ENCODE data around the gene PAX1.

The PAX1 gene

DNA sequence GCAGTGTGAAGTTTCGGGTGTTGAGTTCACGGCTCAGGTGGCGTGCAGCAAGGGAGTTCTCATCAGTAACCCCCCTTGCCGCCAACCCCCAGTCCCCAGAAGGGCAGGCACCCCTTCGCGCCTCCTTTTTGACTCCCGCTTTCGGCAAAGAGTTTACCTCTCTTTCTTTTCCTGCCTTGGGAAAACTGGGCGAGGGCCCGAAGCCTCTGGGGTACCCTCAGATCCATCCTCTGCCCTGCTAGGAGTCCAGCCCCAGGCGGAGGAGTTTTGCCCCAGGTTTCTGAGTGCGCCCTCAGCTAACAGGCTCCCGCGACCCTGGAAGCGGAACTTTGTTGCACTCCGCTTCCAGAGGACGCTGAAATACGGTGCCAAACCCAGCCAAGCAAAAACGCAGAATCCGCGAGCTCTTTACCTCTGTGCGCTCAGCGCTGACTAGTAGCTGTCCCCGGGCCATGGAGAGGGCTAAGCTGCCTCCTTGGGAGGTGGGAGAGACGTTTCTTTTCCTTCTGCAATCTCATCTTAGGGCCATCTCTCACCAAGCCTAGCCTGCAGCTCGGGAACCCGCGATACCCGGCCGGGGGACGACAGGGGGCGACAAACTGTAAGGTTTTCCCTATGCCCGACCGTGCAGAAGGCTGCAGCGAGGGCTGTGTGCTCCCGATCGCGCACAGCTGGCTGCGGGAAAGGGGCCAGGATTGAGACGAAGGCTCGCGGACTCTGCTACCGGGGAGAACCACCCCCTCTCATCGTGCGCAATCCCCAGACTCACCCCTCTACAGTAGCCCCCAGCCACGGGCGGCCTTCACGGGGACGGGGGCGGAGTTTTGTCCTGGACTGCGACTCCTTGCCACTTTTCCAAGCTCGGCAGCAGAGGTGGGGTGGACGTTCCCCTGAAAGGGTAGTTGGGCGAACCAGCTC, 2.7 kb upstream of the PAX1 start:
- peak overlapping the region; percentile 50 for H3K9ac ChIP-seq (ENCODE audit: insufficient read length, low read depth)
- H3K4me3 ChIP-seq (ENCODE audit: insufficient read length, low read depth), result peak overlapping the region; percentile 35
- DNase-seq (ENCODE audit: low read depth, low spot score), result peak; percentile 50
- TF ChIP-seq SUZ12 (IDR thresholded peaks at IDR 0.05; ENCODE audit: extremely low read depth, insufficient read depth, insufficient read length) (peak; percentile 35), ZNF274 (IDR thresholded peaks at IDR 0.05; ENCODE audit: low read depth, low read length) (no peak), YY1 (IDR thresholded peaks at IDR 0.05; ENCODE audit: insufficient read depth, insufficient read length) (no peak)
- H3K4me1 ChIP-seq (ENCODE audit: insufficient read depth, insufficient read length), result peaks cover 11% of the 10 kb centered on the region
- peaks cover 96% of the 10 kb centered on the region for H3K27me3 ChIP-seq (ENCODE audit: insufficient read depth, insufficient read length)
- H3K36me3 ChIP-seq (ENCODE audit: insufficient read depth, insufficient read length, low read length), result no peaks in the 10 kb centered on the region
- H3K9me3 ChIP-seq (ENCODE audit: insufficient read depth, low read length), result no peaks in the 10 kb centered on the region; the same call in 1 of the 2 replicates

DNA sequence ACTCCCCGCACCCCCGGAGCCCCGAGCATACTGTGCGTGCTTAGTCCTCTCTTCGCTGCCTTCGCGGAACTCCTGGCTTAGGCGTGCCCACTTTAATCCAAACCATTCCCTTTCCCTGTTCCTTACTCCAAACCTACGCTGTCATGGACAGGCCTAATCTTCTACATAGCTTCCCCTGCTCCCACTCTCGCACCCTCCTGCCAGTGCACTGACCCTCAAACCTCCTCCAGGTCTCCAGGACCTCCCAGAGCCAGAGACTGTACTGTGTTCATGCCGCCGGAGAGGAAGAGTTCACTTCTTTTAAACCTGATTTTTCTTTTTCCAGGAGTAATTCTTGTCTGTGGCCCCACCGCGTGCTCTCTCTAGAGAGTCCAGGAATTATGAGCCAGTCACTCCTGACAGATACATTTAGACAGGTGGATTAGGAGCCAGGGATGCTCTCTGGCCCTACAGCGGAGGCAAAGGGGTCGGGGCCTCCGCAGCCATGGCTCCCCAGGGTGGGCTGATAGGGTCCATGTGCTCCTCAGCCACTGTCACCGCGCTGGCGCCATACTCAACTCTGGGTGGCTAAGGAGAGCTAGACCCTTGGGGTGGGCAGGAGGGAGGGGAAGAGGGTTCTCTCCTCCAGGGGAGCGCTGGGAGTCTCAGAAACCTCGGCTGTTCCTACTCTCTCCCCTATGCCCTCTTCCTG, 1.6 kb upstream of the PAX1 start:
- H3K27me3 ChIP-seq (ENCODE audit: insufficient read depth, insufficient read length), result peaks cover 96% of the 10 kb centered on the region
- DNase-seq (ENCODE audit: low read depth, low spot score), result no peak
- peak overlapping the region; percentile 31 for H3K4me3 ChIP-seq (ENCODE audit: insufficient read length, low read depth)
- H3K9ac ChIP-seq (ENCODE audit: insufficient read length, low read depth), result no peak overlapping the region
- TF ChIP-seq SUZ12 (IDR thresholded peaks at IDR 0.05; ENCODE audit: extremely low read depth, insufficient read depth, insufficient read length), result no peak
- no peak for TF ChIP-seq ZNF274 (IDR thresholded peaks at IDR 0.05; ENCODE audit: low read depth, low read length)
- TF ChIP-seq YY1 (IDR thresholded peaks at IDR 0.05; ENCODE audit: insufficient read depth, insufficient read length), result no peak
- peaks cover 8% of the 10 kb centered on the region for H3K4me1 ChIP-seq (ENCODE audit: insufficient read depth, insufficient read length)
- no peaks in the 10 kb centered on the region; the same call in 1 of the 2 replicates for H3K9me3 ChIP-seq (ENCODE audit: insufficient read depth, low read length)
- H3K36me3 ChIP-seq (ENCODE audit: insufficient read depth, insufficient read length, low read length), result no peaks in the 10 kb centered on the region

DNA sequence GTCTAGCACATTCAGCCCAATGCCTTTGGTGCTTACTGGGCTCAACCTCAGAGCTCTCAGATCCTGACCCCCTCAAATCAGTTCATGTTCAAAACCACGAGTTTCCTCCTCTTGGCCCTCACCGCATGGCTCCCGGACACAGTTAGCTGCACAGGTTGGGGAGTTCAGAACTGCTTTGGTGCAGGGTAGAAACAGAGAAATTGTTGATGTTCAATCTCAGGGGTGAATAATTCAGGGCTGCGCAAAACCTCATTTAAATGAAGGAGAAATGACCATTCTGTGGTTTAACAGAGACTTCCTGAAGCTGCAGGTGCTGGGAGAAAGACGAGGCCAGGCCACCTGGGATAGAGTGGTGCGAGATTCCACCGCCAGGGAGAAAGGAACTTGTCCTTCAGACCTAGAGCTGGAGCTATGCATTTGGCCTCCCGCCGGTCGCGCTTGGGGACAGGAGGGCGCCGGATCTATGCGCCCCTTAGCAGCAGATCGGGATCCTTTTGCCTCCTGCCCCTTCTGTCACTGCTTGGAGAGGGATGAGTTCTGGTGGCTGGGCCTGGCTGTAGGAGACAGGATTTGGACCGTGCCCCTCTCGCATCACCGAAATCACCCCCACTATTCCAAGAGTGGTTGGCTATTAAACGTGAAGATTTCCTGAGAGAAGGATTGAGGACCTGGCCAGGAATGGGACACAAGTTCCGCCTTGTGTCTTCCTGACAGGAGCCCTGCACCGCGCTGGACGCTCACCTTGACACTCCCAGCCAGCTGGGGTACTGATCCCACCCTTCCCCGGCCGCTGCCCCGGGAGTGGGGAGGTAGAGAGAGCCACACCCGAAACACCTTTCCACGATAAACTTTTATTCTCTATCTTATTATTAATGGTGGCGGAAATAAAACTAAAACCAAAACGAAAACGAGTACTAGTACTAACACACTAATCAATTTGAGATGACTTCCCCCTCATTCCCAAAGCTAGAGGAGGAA, 767 bp upstream of the PAX1 start:
- Histone ChIP-seq H3K27me3 (ENCODE audit: insufficient read depth, insufficient read length) (peaks cover 96% of the 10 kb centered on the region), H3K9me3 (ENCODE audit: insufficient read depth, low read length) (no peaks in the 10 kb centered on the region; the same call in 1 of the 2 replicates), H3K4me3 (ENCODE audit: insufficient read length, low read depth) (no peak overlapping the region), H3K9ac (ENCODE audit: insufficient read length, low read depth) (peak overlapping the region; percentile 21), H3K4me1 (ENCODE audit: insufficient read depth, insufficient read length) (peaks cover 8% of the 10 kb centered on the region), H3K36me3 (ENCODE audit: insufficient read depth, insufficient read length, low read length) (no peaks in the 10 kb centered on the region)
- TF ChIP-seq SUZ12 (IDR thresholded peaks at IDR 0.05; ENCODE audit: extremely low read depth, insufficient read depth, insufficient read length) (no peak), ZNF274 (IDR thresholded peaks at IDR 0.05; ENCODE audit: low read depth, low read length) (no peak), YY1 (IDR thresholded peaks at IDR 0.05; ENCODE audit: insufficient read depth, insufficient read length) (no peak)
- DNase-seq (ENCODE audit: low read depth, low spot score), result no peak

DNA sequence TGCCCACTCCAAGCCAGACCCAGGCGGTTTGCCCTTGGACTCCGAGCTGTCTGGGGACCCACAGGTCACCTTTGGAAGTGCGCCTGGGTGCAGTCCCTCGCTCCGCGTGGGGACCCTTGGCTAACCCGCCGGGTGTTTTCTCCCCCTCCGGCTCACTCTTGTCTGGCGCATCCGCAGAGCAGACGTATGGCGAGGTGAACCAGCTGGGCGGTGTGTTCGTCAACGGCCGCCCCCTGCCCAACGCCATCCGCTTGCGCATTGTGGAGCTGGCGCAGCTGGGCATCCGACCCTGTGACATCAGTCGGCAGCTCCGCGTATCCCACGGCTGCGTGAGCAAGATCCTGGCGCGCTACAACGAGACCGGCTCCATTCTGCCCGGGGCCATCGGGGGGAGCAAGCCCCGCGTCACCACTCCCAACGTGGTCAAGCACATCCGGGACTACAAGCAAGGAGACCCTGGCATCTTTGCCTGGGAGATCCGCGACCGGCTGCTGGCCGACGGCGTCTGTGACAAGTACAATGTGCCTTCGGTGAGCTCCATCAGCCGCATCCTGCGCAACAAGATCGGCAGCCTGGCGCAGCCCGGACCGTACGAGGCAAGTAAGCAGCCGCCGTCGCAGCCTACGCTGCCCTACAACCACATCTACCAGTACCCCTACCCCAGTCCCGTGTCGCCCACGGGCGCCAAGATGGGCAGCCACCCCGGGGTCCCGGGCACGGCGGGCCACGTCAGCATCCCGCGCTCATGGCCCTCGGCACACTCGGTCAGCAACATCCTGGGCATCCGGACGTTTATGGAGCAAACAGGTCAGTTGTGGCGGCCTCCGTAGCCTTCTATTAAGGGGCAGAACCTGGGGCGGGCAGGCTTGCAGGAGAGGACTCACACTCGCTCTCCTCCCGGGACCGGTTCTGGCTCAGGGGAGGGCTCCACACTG, 1.1 kb downstream of the PAX1 start:
- H3K9me3 ChIP-seq (ENCODE audit: insufficient read depth, low read length), result no peaks in the 10 kb centered on the region; the same call in 1 of the 2 replicates
- no peak for DNase-seq (ENCODE audit: low read depth, low spot score)
- TF ChIP-seq ZNF274 (IDR thresholded peaks at IDR 0.05; ENCODE audit: low read depth, low read length), result no peak
- TF ChIP-seq SUZ12 (IDR thresholded peaks at IDR 0.05; ENCODE audit: extremely low read depth, insufficient read depth, insufficient read length), result peak; percentile 85
- no peaks in the 10 kb centered on the region for H3K36me3 ChIP-seq (ENCODE audit: insufficient read depth, insufficient read length, low read length)
- peaks cover 93% of the 10 kb centered on the region for H3K27me3 ChIP-seq (ENCODE audit: insufficient read depth, insufficient read length)
- H3K4me3 ChIP-seq (ENCODE audit: insufficient read length, low read depth), result peak overlapping the region; percentile 48
- H3K4me1 ChIP-seq (ENCODE audit: insufficient read depth, insufficient read length), result peaks cover 5% of the 10 kb centered on the region
- peak overlapping the region; percentile 54 for H3K9ac ChIP-seq (ENCODE audit: insufficient read length, low read depth)

DNA sequence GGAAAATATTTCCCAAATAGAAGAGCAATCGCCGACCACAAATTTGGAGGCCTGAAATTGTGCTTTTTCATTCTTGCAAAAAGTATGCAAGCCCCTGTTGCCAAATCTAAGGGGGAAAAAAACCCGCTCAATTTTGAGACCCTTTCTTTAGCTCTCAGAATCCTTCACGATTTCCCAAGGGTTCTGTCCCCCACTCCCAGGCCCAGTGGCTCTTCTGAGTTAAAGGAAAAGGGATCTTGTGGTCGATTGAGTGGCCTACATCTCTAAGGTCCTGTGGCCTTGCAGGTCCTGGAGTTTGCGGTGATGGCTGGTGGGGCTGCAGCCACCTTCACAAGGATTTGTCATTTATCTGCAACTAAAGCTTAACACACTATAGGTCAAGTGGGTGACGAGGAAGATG, 1.8 kb downstream of the PAX1 start:
- H3K4me1 ChIP-seq (ENCODE audit: insufficient read depth, insufficient read length), result peaks cover 5% of the 10 kb centered on the region
- no peaks in the 10 kb centered on the region for H3K36me3 ChIP-seq (ENCODE audit: insufficient read depth, insufficient read length, low read length)
- DNase-seq (ENCODE audit: low read depth, low spot score), result no peak
- no peaks in the 10 kb centered on the region; the same call in 1 of the 2 replicates for H3K9me3 ChIP-seq (ENCODE audit: insufficient read depth, low read length)
- H3K27me3 ChIP-seq (ENCODE audit: insufficient read depth, insufficient read length), result peaks cover 93% of the 10 kb centered on the region
- no peak overlapping the region for H3K9ac ChIP-seq (ENCODE audit: insufficient read length, low read depth)
- no peak for TF ChIP-seq YY1 (IDR thresholded peaks at IDR 0.05; ENCODE audit: insufficient read depth, insufficient read length)
- no peak for TF ChIP-seq SUZ12 (IDR thresholded peaks at IDR 0.05; ENCODE audit: extremely low read depth, insufficient read depth, insufficient read length)
- TF ChIP-seq ZNF274 (IDR thresholded peaks at IDR 0.05; ENCODE audit: low read depth, low read length), result no peak
- no peak overlapping the region for H3K4me3 ChIP-seq (ENCODE audit: insufficient read length, low read depth)
